Activated CD4-positive, alpha-beta T cell treated with anti-CD3 and anti-CD28 coated beads for 48 hours (primary cell): Measurements from ENCODE around the gene IQCM.
"Not testable (repeated sequence)": the region's sequence is repeated elsewhere in the genome, so short reads cannot be mapped to it uniquely, and the experiment has no call there.

ENCODE experiments used
- DNase-seq: peaks from one replicate; pipeline ENCODE4 v3.0.0-alpha.2; 2020

IQCM gene

GRCh38 chr4:149409555-149409962 lies 406.1 kb downstream of the IQCM start:
- DNase-seq = no peak

- no peak for DNase-seq
Measured at GRCh38 chr4:149409146-149409545, 406.5 kb downstream of the IQCM start.

- no peak for DNase-seq
Measured at GRCh38 chr4:149404143-149404542, 411.5 kb downstream of the IQCM start.

- DNase-seq = no peak
Measured at GRCh38 chr4:149403081-149403480, 412.6 kb downstream of the IQCM start.

GRCh38 chr4:149398993-149399392 lies 416.6 kb downstream of the IQCM start:
- no peak for DNase-seq

DNA sequence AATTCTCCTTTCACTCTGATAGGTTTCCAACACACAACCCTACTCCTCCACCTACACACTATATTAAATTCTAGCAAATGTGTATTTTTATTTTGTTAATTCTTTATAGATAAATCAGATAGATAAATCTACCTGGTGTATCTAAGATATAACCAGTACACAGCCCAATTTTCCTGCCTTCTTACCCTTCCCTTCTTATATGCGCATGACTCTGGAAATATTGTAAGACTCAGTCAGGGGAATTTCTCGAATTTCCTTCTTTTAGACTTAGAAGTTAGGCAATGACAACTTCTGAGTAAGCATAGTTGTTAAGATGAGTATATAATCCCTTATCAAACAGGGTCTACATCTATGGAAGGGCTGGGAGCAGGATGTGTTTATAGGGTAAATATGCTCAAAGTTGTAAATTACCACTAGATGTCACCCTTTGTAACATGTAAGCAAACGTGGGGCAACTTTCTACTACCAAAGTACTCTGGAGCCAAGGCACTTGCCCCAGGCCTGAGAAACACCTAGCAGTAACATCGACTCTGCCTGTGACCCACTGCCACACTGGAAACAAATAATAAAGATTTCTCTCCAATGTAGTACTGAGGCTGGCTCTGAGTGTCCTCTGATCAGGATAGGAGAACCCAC lies 444.7 kb downstream of the IQCM start:
- DNase-seq = no peak

DNA sequence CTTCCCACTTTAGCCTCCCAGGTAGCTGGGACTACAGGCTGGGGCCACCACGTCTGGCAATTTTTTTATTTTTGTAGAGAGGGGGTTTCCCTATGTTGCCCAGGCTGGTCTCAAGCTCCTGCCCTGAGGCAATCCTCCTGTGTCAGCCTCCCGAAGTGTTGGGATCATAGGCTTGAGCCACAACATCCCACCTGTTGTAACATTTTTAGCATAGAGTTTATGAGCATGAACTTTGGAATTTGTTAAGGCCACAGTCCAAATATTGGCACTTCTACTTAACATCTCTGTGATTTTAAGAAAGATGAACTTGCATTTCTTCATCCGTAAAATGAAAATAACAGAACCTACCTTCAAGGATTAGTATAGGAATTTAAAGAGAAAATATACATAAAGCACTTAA lies 445.6 kb downstream of the IQCM start:
- no peak for DNase-seq

DNA sequence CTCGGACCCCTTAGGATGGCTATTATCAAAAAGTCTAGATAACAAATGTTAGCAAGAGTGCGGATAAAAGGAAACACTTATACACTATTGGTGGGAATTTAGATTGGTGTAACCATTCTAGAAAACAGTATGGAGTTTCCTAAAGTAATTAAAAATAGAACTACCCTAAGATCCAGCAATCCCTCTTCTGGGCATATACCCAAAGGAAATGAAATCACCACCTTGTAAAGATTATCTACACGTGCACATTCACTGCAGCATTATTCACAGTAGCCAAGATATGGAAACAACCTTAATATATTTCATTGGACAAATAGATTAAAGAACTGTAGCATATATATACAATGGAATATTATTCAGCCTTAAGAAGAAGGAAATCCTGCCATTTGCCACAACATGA lies 462.4 kb downstream of the IQCM start:
- no peak for DNase-seq

DNA sequence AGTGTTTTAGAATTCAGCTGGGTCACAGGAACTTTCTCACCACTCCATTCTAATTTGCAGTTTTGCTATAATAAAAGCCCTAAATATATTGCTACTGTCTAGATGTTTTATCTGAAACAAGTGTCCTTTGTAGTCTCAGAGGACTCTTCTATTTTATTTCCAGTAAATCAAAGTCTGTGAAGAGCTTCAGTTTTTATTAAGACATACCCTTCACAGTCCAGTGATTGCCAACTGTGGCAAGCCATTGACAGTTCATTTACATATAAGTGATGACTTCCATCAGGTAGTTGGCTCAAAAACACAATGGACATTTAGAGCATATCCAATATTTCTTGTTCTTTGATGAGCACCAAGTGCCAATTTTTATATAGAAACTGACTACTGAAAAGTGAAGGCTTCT lies 466.1 kb downstream of the IQCM start:
- DNase-seq = no peak

DNA sequence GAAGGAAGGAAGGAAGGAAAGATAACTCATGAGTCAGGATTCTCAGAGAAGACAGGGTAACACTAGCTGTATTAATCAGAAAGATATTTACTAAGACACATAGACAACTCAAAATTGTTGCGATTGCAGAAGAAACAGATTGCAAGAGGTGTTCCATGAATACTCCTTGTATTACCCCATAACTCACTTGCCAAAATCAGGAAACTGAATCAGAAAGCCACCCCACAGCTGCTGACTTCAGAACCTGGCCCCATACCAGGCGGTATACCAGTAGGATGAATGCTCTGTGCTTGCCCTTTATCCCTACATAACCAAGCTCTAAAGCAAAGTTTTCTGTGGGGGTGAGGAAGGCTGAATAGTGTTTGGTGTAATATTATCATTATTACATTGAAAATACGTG lies 468.5 kb downstream of the IQCM start:
- DNase-seq = no peak

DNA sequence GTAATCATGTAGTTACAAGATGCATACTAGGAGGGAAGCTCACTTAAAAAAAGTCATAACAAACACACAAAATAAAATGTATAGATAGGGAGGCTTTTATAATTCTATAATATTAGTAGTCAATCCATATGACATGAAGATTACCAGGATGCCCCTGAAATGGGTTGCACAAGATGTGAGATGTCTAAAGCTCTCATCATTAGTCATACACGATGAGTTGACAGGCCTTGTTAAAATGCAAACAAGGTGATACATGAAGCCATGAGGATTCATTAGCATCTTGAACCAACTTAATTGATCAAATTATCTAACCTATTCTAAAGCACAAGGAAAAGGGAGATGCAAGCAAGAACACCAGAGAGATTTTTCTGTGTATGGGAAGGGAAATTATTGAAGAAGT lies 470.2 kb downstream of the IQCM start:
- DNase-seq = no peak

DNA sequence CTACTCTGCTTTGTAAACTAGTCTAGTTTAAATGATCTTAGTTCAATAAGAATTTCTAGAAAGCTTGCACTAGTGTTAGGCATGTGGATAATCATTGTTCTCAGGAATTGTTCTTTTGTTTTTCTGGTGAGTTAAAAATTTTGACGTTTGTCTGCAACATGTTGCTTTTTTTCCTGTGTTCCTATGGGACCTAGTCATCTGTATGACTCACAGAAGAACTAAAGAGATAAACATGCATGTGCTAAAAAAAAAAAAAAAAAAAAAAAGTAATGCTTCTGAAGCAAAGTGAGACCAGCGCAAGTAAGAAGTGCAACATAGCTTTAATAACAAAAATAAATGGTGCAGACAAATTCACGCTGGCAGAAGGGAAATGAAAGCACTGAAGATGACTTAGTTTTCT lies 471.2 kb downstream of the IQCM start:
- DNase-seq = no peak

- no peak for DNase-seq
Measured at GRCh38 chr4:149343614-149344013, 472.0 kb downstream of the IQCM start.

- not testable (repeated sequence) for DNase-seq
Measured at GRCh38 chr4:149341117-149341516, 474.5 kb downstream of the IQCM start.

DNA sequence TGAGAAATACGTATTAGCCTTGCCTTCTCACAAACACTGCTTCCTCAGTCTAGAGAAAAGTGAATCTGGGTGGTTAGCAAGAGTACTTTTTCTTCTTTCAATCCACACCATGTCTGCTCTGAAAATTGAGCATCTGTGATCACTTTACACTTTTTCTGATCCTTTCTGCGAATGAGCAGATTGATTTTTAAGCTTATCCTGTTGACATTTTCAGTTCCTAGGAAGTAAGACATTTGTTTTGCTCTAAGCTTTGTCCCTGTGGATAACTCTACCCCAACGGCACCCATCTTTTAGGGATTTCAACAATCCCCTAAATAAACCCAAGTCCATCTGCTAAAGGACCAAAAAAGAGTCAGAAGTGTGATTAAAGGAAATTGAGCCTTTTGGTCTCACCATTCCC lies 487.5 kb downstream of the IQCM start:
- DNase-seq = no peak

DNA sequence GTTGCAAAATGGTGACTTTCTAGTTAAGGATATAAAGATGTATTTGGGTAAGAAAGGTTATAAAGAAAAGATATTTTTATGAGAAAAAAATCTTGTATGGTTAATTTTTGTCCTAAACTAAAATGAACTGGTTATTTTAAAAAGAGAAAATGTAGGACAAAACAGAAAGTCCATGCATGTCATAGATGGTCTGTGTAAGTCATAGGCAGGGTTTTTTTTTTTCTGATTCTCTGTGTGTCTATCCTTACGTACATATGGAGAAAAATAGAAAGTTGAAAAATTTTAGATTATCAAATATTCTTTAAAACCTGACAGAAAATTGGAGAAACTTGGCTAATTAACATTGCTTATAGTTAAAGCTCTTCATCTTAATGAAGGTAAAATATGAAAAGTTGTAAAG lies 493.4 kb downstream of the IQCM start:
- no peak for DNase-seq

GRCh38 chr4:149321438-149321837 lies 494.2 kb downstream of the IQCM start:
- DNase-seq = no peak

- DNase-seq = no peak
Measured at GRCh38 chr4:149311076-149311475, 504.6 kb downstream of the IQCM start.

GRCh38 chr4:149306537-149306936 lies 509.1 kb downstream of the IQCM start:
- DNase-seq = no peak
